Kidney (tissue), 14 donors: ENCODE data around the gene SOX13. TPM values are rescaled to one million over a fixed set of nuclear protein-coding genes. Genes with fewer than 3 reads are reported as not detected.
A peak's percentile ranks its signal among the peaks of the same experiment; 100 is the strongest.

Experiments used
- DNase-seq, 5 donors: peaks; one replicate each; pipeline ENCODE4 v3.0.0-alpha.2; 2013 to 2020
- FAIRE-seq: peaks from 2 replicates; lab custom pipeline; 2012; peaks lifted over from hg19 to GRCh38; lab: Jason Lieb, UNC
- H3K27ac ChIP-seq, 2 donors: one replicate each; pipeline ENCODE4 v1.7.0; 2013; ENCODE audit warnings: low read depth in 2 of 2, low read length in 2 of 2, inconsistent platforms in 1 of 2
- H3K27me3 ChIP-seq: one replicate; pipeline ENCODE4 v1.7.1; 2013; ENCODE audit warnings: low read length, inconsistent platforms; ENCODE audit not compliant: control insufficient read depth, insufficient read depth
- H3K36me3 ChIP-seq, 3 donors: one replicate each; pipeline versions ENCODE4 v1.7.0 to v1.7.1; 2013; ENCODE audit warnings: low read length in 3 of 3, control low read depth in 1 of 3, inconsistent platforms in 1 of 3; ENCODE audit not compliant: insufficient read depth in 3 of 3, control insufficient read depth in 2 of 3
- H3K4me1 ChIP-seq, 3 donors: one replicate each; pipeline versions ENCODE4 v1.7.0 to v1.7.1; 2013; ENCODE audit warnings: low read length in 3 of 3, inconsistent platforms in 1 of 3, low read depth in 1 of 3; ENCODE audit not compliant: control insufficient read depth in 2 of 3, insufficient read depth in 2 of 3
- H3K4me3 ChIP-seq, 3 donors: one replicate each; pipeline versions ENCODE4 v1.7.0 to v1.8.1; 2013; ENCODE audit warnings: low read length in 3 of 3, control low read depth in 1 of 3, inconsistent platforms in 1 of 3
- H3K9ac ChIP-seq, 3 donors: one replicate each; pipeline versions ENCODE4 v1.7.0 to v1.7.1; 2013; ENCODE audit warnings: low read length in 3 of 3, control low read depth in 1 of 3, inconsistent platforms in 1 of 3
- H3K9me3 ChIP-seq, 3 donors: one replicate each; pipeline versions ENCODE4 v1.7.0 to v1.7.1; 2013; ENCODE audit warnings: low read length in 3 of 3, control low read depth in 1 of 3, inconsistent platforms in 1 of 3; ENCODE audit not compliant: control insufficient read depth in 2 of 3, insufficient read depth in 1 of 3
- intact Hi-C: fragments of 100-400 bp; cut with DNase I; formaldehyde crosslinking; loops from one replicate; pipeline ENCODE4 v1.11.1; 2022
- polyA plus RNA-seq: library from polyadenylated mRNA; stranded (reverse); fragments of 350-450 nt; fragmentation: Illumina TruSeq; extraction: RNeasy Lipid Tissue Mini Kit (QIAGEN cat#74804); gene quantifications from one replicate; pipeline ENCODE4 v1.2.3, GENCODE V29; 2014; ENCODE audit warnings: low read depth, low replicate concordance; ENCODE audit not compliant: insufficient read depth
- total RNA-seq: library from RNA; stranded (reverse); fragmentation: NEBNext Ultra II Directional; extraction: Animal tissue kit (Norgen Biotek cat#: 25700); gene quantifications from one replicate; pipeline ENCODE4 v1.2.1, GENCODE V29; 2021
- TF ChIP-seq, protein P1 (sequence below): IDR thresholded peaks from 3 replicates; pipeline ENCODE4 v1.5.1; 2012; ENCODE audit warnings: mild to moderate bottlenecking, moderate library complexity, borderline replicate concordance; ENCODE audit not compliant: insufficient read depth; ENCODE audit errors: extremely low read depth
- donor health status: control.
- donor health status: control.
- donor health status: control.
- donor health status: control.
- donor health status: control.
- donor health status: DM: yes; HTN: yes; CAD: no.
- donor health status: Normal renal cell carcinoma (clear cell type).

The SOX13 gene
- total and polyA plus RNA-seq, 2 donors from 2014 or later: 23.9 to 55.2 TPM

DNA sequence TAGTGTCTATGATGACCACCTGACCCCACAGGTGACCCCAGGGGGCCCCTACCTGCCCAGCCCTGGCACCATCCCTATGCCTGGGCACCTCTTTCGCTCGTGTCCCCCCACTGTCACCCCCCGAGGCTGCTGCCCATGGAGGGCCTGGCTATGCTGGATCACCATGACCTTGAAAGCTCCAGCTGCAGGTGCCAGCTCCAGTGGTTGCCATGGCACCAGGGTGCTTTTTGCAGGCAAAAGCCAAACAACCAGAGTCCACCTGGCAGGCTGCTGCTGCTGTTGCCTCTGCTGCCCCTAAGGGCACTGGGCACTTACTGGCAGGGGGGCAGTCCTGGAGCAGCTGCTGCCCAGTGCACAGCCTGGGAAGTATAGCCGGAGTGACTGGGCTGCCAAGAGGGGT is 57.3 kb downstream of the SOX13 start:
- peak overlapping the region in 1 of 3 donors; percentile 10 for H3K4me3 ChIP-seq
- no peaks in the 10 kb centered on the region for H3K9me3 ChIP-seq
- H3K27me3 ChIP-seq: no peaks in the 10 kb centered on the region
- intact Hi-C loops: loop anchor here (5.0 kb wide), 1 partner anchor 258 kb away; no protein-coding TSS in a partner anchor
- H3K36me3 ChIP-seq: peaks cover 0 to 30% (median 17%) of the 10 kb centered on the region in 3 donors
- peak overlapping the region in 1 of 3 donors; percentile 79 for H3K9ac ChIP-seq
- H3K27ac ChIP-seq: peak overlapping the region; percentile 94 to 96
- DNase-seq (peak; percentile 56 to 80 (median 63)), FAIRE-seq (no peak)
- TF ChIP-seq, protein P1, sequence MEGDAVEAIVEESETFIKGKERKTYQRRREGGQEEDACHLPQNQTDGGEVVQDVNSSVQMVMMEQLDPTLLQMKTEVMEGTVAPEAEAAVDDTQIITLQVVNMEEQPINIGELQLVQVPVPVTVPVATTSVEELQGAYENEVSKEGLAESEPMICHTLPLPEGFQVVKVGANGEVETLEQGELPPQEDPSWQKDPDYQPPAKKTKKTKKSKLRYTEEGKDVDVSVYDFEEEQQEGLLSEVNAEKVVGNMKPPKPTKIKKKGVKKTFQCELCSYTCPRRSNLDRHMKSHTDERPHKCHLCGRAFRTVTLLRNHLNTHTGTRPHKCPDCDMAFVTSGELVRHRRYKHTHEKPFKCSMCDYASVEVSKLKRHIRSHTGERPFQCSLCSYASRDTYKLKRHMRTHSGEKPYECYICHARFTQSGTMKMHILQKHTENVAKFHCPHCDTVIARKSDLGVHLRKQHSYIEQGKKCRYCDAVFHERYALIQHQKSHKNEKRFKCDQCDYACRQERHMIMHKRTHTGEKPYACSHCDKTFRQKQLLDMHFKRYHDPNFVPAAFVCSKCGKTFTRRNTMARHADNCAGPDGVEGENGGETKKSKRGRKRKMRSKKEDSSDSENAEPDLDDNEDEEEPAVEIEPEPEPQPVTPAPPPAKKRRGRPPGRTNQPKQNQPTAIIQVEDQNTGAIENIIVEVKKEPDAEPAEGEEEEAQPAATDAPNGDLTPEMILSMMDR: no peak
- peaks cover 0 to 51% (median 49%) of the 10 kb centered on the region in 3 donors for H3K4me1 ChIP-seq

DNA sequence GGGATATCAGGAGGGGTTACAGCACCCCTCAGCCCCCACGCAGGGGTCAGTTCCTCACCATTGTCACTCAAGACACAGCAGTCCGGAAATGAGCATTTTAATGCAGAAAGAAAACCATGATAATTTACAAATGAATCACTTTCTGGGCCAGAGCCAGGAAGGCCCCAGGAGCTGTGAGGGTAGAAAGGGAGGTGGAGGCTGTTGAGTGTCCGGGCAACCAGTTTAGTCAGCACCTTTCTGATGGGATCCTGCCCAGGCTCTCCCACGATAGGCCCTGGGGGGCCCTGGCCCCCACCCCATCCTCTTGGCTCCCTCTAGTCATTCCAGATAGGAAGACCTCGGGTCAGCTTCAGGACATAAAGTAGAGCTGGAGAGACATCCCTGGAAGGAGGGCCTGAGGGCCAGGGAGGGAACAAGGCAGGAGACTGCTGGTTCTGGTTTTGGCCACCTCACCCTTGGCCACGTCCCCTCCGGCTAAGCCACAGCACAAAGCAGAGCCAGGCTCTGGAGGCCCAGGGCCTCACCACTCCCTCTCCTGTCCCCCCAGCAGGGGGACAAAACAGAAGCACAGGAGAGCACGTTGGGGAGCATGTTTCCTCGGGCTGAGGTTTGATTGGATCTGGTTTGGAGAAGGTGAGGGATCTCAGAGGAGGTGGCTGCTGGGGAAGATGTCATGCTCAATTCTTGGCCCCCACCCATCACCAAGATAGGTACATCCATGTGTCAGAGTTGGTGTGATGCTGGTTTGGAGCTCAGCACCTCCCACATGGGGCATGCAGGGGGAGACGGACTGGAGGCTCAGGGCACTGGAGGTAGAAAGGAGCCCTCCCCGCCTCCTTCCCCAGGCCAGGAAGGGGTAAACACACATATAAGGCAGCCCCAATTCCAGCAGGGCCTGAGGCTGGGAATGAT is 58.3 kb downstream of the SOX13 start:
- peaks cover 0 to 29% (median 12%) of the 10 kb centered on the region in 3 donors for H3K36me3 ChIP-seq
- FAIRE-seq (no peak), DNase-seq (no peak)
- H3K4me1 ChIP-seq: peaks cover 0 to 49% (median 45%) of the 10 kb centered on the region in 3 donors
- TF ChIP-seq, protein P1: no peak
- H3K9ac ChIP-seq: peak overlapping the region in 1 of 3 donors; percentile 35
- intact Hi-C loops: loop anchor here (5.0 kb wide), 1 partner anchor 259 kb away; no protein-coding TSS in a partner anchor
- H3K27me3 ChIP-seq: no peaks in the 10 kb centered on the region
- peak overlapping the region in 1 of 3 donors; percentile 8 for H3K4me3 ChIP-seq
- peak overlapping the region; percentile 94 to 96 for H3K27ac ChIP-seq
- H3K9me3 ChIP-seq: no peaks in the 10 kb centered on the region

DNA sequence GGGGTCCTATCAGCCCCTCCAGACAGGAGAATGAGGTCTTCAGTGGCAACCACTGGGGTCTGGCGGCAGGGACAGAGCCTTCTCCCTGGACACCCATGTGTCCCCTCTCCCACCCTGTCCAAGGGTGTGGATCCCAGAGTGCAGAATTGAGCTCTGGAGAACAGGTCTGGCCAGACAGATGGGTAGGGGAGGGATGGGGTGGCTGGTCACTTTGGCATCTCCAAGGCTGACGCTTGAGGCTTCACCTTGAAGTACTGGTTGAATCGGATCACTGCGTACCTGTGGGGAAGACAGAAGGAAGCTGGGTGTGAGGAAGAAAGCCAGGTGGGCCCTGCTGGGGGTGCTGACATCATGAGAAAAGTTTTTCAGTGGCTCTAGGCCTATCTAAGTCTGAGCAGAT is 59.1 kb downstream of the SOX13 start:
- DNase-seq (no peak), FAIRE-seq (no peak)
- Histone ChIP-seq H3K4me3 (no peak overlapping the region), H3K36me3 (peaks cover 0 to 30% (median 12%) of the 10 kb centered on the region in 3 donors), H3K4me1 (peaks cover 0 to 42% (median 38%) of the 10 kb centered on the region in 3 donors), H3K9me3 (no peaks in the 10 kb centered on the region), H3K9ac (no peak overlapping the region), H3K27ac (peak overlapping the region; percentile 52 to 56), H3K27me3 (no peaks in the 10 kb centered on the region)
- intact Hi-C loops: loop anchor here (5.0 kb wide), 1 partner anchor 260 kb away; no protein-coding TSS in a partner anchor
- TF ChIP-seq, protein P1: no peak
